Measurements from ENCODE around the gene RC3H2.

RC3H2 gene

GRCh38 chr9:122822056-122822455, 83.1 kb downstream of the RC3H2 start:
- CTCF ChIA-PET, result no interaction called here
- Histone ChIP-seq H3K36me3 (ENCODE audit: control insufficient read depth in 2 of 2, insufficient read depth in 1 of 2, low read length in 2 of 2) (peaks cover 7 to 64% of the 10 kb centered on the region in 2 experiments), H3K9me3 (ENCODE audit: control insufficient read depth, insufficient read depth, low read depth, low read length) (no peaks in the 10 kb centered on the region), H3K27ac (ENCODE audit: extremely low read depth, low read depth, low read length) (no peak overlapping the region), H3K4me3 (ENCODE audit: low read depth, low read length) (no peak overlapping the region), H3K4me1 (ENCODE audit: control insufficient read depth, insufficient read depth, low read length) (peaks cover 8% of the 10 kb centered on the region)
- TF ChIP-seq REST (tag by site-specific recombination; IDR thresholded peaks at IDR 0.05), result no peak
- no peak for TF ChIP-seq ZNF248 (tag by site-specific recombination; IDR thresholded peaks at IDR 0.05)
- no peak for TF ChIP-seq ZNF324 (tag by site-specific recombination; IDR thresholded peaks at IDR 0.05)
- TF ChIP-seq ZNF138 (tag by site-specific recombination; IDR thresholded peaks at IDR 0.05; ENCODE audit: borderline replicate concordance), result no peak
- TF ChIP-seq ZNF362 (tag by site-specific recombination; IDR thresholded peaks at IDR 0.05), result no peak
- TF ChIP-seq ZNF214 (tag by site-specific recombination; IDR thresholded peaks at IDR 0.05; ENCODE audit: borderline replicate concordance), result no peak
- no peak for TF ChIP-seq ELK4 (IDR thresholded peaks at IDR 0.05; ENCODE audit: borderline replicate concordance, low read depth, low read length)
- no peak for TF ChIP-seq ZNF639 (tag by site-specific recombination; IDR thresholded peaks at IDR 0.05)
- no peak for TF ChIP-seq HOXD13 (CRISPR knock-in tag; IDR thresholded peaks at IDR 0.05; ENCODE audit: borderline replicate concordance)
- no peak for TF ChIP-seq ZNF677 (tag by site-specific recombination; IDR thresholded peaks at IDR 0.05)
- no peak for TF ChIP-seq ZNF830 (tag by site-specific recombination; IDR thresholded peaks at IDR 0.05; ENCODE audit: low read depth)
- TF ChIP-seq ZNF529 (tag by site-specific recombination; IDR thresholded peaks at IDR 0.05; ENCODE audit: insufficient replicate concordance), result no peak
- no peak for TF ChIP-seq ZNF433 (tag by site-specific recombination; IDR thresholded peaks at IDR 0.05; ENCODE audit: low read depth)
- POLR2A ChIA-PET, result no interaction called here

GRCh38 chr9:122821278-122821943, 83.7 kb downstream of the RC3H2 start:
- H3K36me3 ChIP-seq (ENCODE audit: control insufficient read depth in 2 of 2, insufficient read depth in 1 of 2, low read length in 2 of 2), result peaks cover 7 to 67% of the 10 kb centered on the region in 2 experiments
- ChIA-PET CTCF (interaction anchor here (0.9 to 4.0 kb wide), 2 partner anchors 11 to 722 kb away, joined by 3 to 26 read pairs; no protein-coding TSS in a partner anchor), POLR2A (no interaction called here)
- peaks cover 8% of the 10 kb centered on the region for H3K4me1 ChIP-seq (ENCODE audit: control insufficient read depth, insufficient read depth, low read length)
- no peaks in the 10 kb centered on the region for H3K9me3 ChIP-seq (ENCODE audit: control insufficient read depth, insufficient read depth, low read depth, low read length)
- H3K4me3 ChIP-seq (ENCODE audit: low read depth, low read length), result no peak overlapping the region
- no peak overlapping the region for H3K27ac ChIP-seq (ENCODE audit: extremely low read depth, low read depth, low read length)
- no peak for TF ChIP-seq ZNF558 (tag by site-specific recombination; IDR thresholded peaks at IDR 0.05)
- TF ChIP-seq ZIC2 (tag by site-specific recombination; IDR thresholded peaks at IDR 0.05), result no peak
- no peak for TF ChIP-seq PRDM6 (tag by site-specific recombination; IDR thresholded peaks at IDR 0.05)
- no peak for TF ChIP-seq ZBTB10 (tag by site-specific recombination; IDR thresholded peaks at IDR 0.05)
- TF ChIP-seq KLF10 (tag by site-specific recombination; IDR thresholded peaks at IDR 0.05), result no peak
- TF ChIP-seq ZNF214 (tag by site-specific recombination; IDR thresholded peaks at IDR 0.05; ENCODE audit: borderline replicate concordance), result no peak
- no peak for TF ChIP-seq ZNF175 (tag by site-specific recombination; IDR thresholded peaks at IDR 0.05)
- no peak for TF ChIP-seq IKZF3 (tag by site-specific recombination; IDR thresholded peaks at IDR 0.05)
- TF ChIP-seq ZNF26 (tag by site-specific recombination; IDR thresholded peaks at IDR 0.05), result no peak
